Suprapubic skin (tissue), 4 donors: ENCODE data around the gene SLTM.
"Not testable (repeated sequence)": the region's sequence is repeated elsewhere in the genome, so short reads cannot be mapped to it uniquely, and the experiment has no call there.

ENCODE experiments used
- POLR2A ChIP-seq, 2 donors: fragments of 450-650 bp; IDR thresholded peaks; one replicate each; pipeline ENCODE4 v1.6.1; 2017; ENCODE audit warnings: antibody characterized with exemption in 2 of 2, mild to moderate bottlenecking in 2 of 2, moderate library complexity in 2 of 2
- POLR2AphosphoS5 ChIP-seq, 3 donors: sonication (generic); formaldehyde crosslinking; IDR thresholded peaks; one replicate each; pipeline ENCODE4 v1.6.1; 2017; ENCODE audit warnings: antibody characterized with exemption in 3 of 3
- TF ChIP-seq, protein P1 (sequence below), 2 donors: fragments of 200-600 bp in 1 of 2; fragments of 450-650 bp in 1 of 2; sonication (generic) in 1 of 2; IDR thresholded peaks; one replicate each; pipeline ENCODE4 v1.5.1; 2016 to 2019; ENCODE audit warnings: antibody characterized with exemption in 2 of 2, mild to moderate bottlenecking in 1 of 2, moderate library complexity in 1 of 2

DNA sequence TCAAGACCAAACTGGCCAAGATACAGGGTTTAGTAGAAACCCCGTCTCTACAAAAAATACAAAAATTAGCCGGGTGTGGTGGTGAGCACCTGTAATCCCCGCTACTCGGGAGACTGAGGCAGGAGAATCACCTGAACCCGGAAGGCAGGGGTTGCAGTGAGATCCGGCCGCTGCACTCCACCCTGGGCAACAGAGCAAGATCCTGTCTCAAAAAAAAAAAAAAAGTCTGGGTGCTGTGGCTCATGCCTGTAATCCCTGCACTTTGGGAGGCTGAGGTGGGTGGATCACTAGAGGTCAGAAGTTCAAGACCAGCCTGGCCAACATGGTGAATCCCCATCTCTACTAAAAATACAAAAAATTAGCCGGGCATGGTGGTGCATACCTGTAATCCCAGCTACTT is 1.5 kb upstream of the SLTM start:
- not testable (repeated sequence) for TF ChIP-seq POLR2A, POLR2AphosphoS5 (IDR thresholded peaks at IDR 0.05)
- TF ChIP-seq, protein P1, sequence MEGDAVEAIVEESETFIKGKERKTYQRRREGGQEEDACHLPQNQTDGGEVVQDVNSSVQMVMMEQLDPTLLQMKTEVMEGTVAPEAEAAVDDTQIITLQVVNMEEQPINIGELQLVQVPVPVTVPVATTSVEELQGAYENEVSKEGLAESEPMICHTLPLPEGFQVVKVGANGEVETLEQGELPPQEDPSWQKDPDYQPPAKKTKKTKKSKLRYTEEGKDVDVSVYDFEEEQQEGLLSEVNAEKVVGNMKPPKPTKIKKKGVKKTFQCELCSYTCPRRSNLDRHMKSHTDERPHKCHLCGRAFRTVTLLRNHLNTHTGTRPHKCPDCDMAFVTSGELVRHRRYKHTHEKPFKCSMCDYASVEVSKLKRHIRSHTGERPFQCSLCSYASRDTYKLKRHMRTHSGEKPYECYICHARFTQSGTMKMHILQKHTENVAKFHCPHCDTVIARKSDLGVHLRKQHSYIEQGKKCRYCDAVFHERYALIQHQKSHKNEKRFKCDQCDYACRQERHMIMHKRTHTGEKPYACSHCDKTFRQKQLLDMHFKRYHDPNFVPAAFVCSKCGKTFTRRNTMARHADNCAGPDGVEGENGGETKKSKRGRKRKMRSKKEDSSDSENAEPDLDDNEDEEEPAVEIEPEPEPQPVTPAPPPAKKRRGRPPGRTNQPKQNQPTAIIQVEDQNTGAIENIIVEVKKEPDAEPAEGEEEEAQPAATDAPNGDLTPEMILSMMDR (IDR thresholded peaks at IDR 0.05), result not testable (repeated sequence)
